ENCODE data around the gene C16orf54. TPM values are rescaled to one million over a fixed set of nuclear protein-coding genes. Genes with fewer than 3 reads are reported as not detected.
"Not testable (repeated sequence)": the region's sequence is repeated elsewhere in the genome, so short reads cannot be mapped to it uniquely, and the experiment has no call there.

C16orf54 gene
- total RNA-seq, 6 experiments from 2014 or later = not detected

- Mint-ChIP-seq H3K9me3 (no peaks in the 10 kb centered on the region), H3K4me1 (ENCODE audit: low read depth) (peaks cover 16% of the 10 kb centered on the region), H3K27me3 (ENCODE audit: insufficient read depth) (peaks cover 30% of the 10 kb centered on the region), H3K27ac (no peak overlapping the region), H3K36me3 (ENCODE audit: low read depth) (no peaks in the 10 kb centered on the region), H3K4me3 (no peak overlapping the region)
- no peak for TF ChIP-seq CTCF (IDR thresholded peaks at IDR 0.05)
- no peak for DNase-seq
Observed at GRCh38 chr16:29730649-29731048, 15.1 kb downstream of the C16orf54 start.

GRCh38 chr16:29729116-29729521 is 16.7 kb downstream of the C16orf54 start:
- peak; percentile 47 for DNase-seq
- no peak overlapping the region for H3K27ac Mint-ChIP-seq
- peak overlapping the region; percentile 81 for H3K4me3 Mint-ChIP-seq
- peak; percentile 78 for TF ChIP-seq CTCF (IDR thresholded peaks at IDR 0.05)
- H3K27me3 Mint-ChIP-seq (ENCODE audit: insufficient read depth) = peaks cover 25% of the 10 kb centered on the region
- no peaks in the 10 kb centered on the region for H3K36me3 Mint-ChIP-seq (ENCODE audit: low read depth)
- H3K4me1 Mint-ChIP-seq (ENCODE audit: low read depth) = peaks cover 9% of the 10 kb centered on the region
- H3K9me3 Mint-ChIP-seq = no peaks in the 10 kb centered on the region

GRCh38 chr16:29727452-29727851 is 18.3 kb downstream of the C16orf54 start:
- H3K9me3 Mint-ChIP-seq = no peaks in the 10 kb centered on the region
- peaks cover 9% of the 10 kb centered on the region for H3K4me1 Mint-ChIP-seq (ENCODE audit: low read depth)
- no peak overlapping the region for H3K27ac Mint-ChIP-seq

GRCh38 chr16:29726845-29727377 is 18.9 kb downstream of the C16orf54 start:
- no peaks in the 10 kb centered on the region for H3K9me3 Mint-ChIP-seq
- no peak for DNase-seq

More at GRCh38 chr16:29727452-29727851, 18.3 kb downstream of the C16orf54 start:
- Mint-ChIP-seq H3K27me3 (ENCODE audit: insufficient read depth) (peaks cover 12% of the 10 kb centered on the region), H3K36me3 (ENCODE audit: low read depth) (no peaks in the 10 kb centered on the region), H3K4me3 (no peak overlapping the region)
- no peak for DNase-seq
- TF ChIP-seq CTCF (IDR thresholded peaks at IDR 0.05) = no peak

GRCh38 chr16:29721167-29721879 is 24.5 kb downstream of the C16orf54 start:
- peaks cover 16% of the 10 kb centered on the region for H3K27me3 Mint-ChIP-seq (ENCODE audit: insufficient read depth)
- not testable (repeated sequence) for H3K27ac Mint-ChIP-seq; H3K4me3 Mint-ChIP-seq; H3K36me3 Mint-ChIP-seq (ENCODE audit: low read depth); H3K4me1 Mint-ChIP-seq (ENCODE audit: low read depth); H3K9me3 Mint-ChIP-seq
- peak; percentile 71 for TF ChIP-seq CTCF (IDR thresholded peaks at IDR 0.05)
- DNase-seq = peak; percentile 43

More at GRCh38 chr16:29726845-29727377, 18.9 kb downstream of the C16orf54 start:
- H3K27ac Mint-ChIP-seq = no peak overlapping the region
- H3K27me3 Mint-ChIP-seq (ENCODE audit: insufficient read depth) = peaks cover 10% of the 10 kb centered on the region
- peaks cover 9% of the 10 kb centered on the region for H3K4me1 Mint-ChIP-seq (ENCODE audit: low read depth)
- TF ChIP-seq CTCF (IDR thresholded peaks at IDR 0.05) = no peak
- H3K36me3 Mint-ChIP-seq (ENCODE audit: low read depth) = no peaks in the 10 kb centered on the region
- no peak overlapping the region for H3K4me3 Mint-ChIP-seq

Data from HFFc6 (cell line).